Measurements from ENCODE around the gene ADIPOR2.
"Not testable (repeated sequence)": the region's sequence is repeated elsewhere in the genome, so short reads cannot be mapped to it uniquely, and the experiment has no call there.

The ADIPOR2 gene

GRCh38 chr12:1666215-1666614 is 24.7 kb upstream of the ADIPOR2 start:
- DNase-seq: no peak

DNA sequence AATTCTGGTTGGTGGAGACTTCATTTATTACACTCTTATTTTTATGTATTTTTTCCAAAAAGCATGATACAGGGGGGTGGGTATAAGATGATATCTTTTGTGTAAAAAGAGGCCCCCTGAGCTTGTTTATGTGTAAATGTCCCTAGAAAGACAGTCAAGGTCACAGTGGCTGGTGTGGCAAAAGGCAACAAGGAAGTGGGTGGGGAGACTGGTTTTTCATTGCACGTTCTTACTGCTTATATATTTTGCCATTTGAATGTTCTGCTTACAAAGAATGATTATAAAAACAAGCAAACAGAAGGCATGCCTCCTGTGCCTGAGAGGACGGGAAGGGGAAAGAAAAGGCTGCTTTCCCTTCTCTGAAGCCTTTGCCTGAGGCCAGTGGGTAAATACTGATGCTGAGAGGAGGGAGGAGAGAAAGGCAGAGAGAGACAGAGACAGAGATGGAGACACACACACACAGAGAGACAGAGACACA is 24.1 kb upstream of the ADIPOR2 start:
- DNase-seq: no peak

GRCh38 chr12:1668833-1669543 is 21.9 kb upstream of the ADIPOR2 start:
- no peak for DNase-seq

DNA sequence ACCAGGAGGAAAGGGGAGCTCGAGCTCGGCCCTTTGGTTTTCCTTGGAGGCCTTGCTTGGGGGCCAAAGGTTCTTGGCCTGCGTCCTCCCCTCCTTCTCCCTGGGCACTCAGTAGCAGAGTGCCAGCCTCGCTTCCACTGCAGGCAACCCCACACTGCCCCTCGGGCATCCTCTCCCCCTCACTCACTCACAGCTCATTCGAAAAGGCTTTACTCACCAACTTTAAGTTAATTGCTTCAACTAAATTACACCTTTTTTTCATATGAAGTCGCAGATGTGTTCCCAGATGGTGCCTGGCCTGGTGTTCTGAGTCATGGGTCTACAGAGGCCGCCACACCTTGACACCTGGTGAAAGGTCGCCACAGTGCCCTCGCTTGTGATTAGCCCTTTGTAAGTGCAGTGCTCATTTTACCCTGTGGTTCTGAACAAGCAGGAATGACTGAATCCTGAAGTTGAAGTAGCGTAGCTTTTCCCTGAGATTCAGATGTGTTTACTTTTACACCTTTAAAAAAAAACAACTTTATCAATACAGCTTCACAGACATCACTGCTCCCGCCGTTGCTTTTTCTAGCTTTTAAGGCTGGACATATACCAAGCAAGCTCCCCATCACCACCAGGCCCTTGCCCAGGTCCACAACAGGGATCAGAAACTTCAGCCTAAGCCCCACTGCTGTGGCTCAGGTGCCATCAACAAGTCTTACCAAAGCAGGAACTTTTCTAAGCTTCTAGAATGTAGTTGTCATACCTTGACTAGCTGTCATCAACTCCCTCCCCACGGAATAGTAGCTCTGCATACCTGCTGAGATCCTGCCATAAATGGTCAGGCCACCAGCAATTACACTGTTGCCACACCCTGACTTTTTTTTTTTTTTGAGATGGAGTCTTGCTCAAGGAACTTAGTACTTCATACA is 20.3 kb upstream of the ADIPOR2 start:
- no peak for DNase-seq

- no peak for DNase-seq
Observed at GRCh38 chr12:1676043-1676442, 14.8 kb upstream of the ADIPOR2 start.

DNA sequence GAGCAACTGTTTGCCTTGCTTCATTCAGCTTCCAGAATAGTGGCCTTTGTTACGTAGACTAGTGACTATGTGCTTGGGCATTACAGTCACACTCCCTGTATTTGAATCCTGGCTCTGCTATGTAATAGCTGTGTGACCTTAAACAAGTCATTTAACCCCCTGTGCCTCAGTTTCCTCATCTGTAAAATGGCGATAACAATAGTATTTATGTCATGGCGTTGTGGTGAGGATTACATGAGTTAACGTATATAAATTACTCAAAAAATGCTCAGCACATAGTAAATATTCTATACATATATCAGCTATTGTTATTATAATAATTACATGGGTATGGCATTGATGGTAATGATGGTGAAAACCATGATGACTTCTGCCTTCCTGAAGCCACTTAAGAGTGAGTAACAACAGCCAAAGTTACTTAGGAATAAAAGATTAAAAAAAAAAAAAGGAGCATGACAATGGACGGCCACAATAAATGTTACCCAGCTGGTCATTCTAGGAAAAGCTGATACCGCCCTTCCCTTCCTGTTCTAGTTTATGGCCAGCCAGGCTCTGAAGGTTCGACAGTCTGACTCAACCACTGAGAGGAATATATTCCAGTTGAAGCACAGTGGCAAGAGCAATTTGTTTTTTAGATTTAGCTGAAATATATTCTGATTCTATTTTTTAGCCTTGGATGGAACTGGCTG is 9.9 kb upstream of the ADIPOR2 start:
- no peak for DNase-seq

DNA sequence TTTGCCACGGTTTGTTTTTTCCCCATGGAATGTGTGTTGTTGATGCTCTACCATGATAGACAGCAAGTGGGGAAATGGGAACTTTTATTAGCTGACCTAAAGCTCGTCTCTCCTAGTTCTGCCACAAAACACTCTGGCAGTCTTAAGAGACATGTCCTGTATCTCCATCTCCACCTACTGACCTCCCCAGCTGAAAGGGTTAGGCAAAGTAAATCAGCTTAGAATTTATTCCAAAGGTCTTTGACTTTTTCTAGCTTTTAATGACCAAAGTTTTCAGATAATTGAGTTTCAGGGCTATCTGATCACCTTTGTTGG is 9.4 kb upstream of the ADIPOR2 start:
- no peak for DNase-seq

GRCh38 chr12:1688086-1688710 is 2.7 kb upstream of the ADIPOR2 start:
- DNase-seq: no peak

DNA sequence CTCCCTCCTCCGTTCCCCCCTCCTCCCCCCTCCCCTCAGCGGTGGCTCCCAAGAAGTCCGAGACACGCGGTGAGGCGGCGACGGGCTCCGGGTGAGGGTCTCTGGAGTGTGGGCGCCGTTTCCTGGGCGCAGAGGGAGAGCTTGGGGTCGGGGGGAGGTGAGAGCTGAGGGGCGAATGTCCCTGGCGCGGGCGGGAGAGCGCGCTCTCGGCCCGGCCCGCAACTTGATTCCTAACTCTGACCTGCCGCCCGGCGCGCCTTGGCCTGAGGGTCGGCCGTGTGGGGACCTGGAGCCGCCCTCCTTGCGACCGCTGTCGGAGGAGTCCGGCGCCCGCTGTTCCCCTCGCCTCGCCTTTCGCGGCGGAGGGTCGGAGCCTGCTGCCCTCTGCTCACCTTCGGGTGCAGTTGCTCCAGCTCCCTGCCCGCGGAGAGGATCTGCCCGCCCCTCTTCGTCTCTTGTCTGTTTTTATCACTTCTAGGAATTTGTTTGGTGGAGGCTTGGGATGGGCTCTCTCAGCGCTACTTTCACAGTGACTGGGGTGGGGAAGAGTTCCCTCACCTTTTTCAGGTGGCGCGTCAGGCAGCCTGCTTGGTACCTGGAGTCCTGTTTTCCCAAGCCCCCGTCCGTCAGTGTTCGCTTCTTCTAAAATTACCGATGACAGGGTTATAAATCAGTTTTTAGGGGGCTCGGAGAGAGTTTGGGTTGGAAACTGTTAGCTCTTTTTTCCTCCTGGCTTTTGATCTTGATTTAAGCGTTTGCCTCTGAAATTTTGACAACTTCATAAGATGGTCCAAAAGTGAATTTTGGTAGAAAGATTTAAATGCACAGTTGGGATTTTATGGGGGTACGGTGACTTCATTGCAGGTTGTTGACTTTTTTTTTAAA is 495 bp downstream of the ADIPOR2 start:
- no peak for DNase-seq

GRCh38 chr12:1692226-1692625 is 1.4 kb downstream of the ADIPOR2 start:
- no peak for DNase-seq

DNA sequence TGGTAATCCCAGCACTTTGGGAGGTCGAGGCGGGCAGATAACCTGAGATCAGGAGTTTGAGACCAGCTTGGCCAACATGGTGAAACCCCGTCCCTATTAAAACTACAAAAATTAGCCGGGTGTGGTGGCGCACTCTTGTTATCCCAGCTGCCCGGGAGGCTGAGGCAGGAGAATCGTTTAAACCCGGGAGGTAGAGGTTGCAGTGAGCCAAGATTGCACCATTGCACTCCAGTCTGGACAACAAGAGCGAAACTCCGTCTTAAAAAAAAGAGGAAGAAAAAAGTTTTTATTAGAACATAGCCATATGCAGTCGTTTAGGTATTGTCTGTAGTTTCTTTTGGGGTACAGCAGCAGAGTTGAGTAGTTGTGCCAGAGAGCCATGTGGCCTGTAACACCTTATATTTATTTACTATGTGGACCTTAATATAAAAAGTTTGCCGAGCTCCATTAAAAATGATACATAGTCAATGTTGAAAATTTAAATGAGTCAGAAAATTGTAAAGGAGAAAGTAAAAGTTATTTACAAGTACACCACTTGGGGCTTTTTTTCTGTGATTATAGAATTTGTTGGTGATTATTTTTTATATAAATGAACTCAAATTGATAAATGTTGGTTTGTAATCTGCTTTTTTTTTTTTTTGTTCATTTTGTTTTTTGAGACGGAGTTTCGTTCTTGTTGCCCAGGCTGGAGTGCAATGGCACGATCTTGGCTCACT is 2.2 kb downstream of the ADIPOR2 start:
- DNase-seq: peak; percentile 80

- not testable (repeated sequence) for DNase-seq
Observed at GRCh38 chr12:1695097-1695496, 4.2 kb downstream of the ADIPOR2 start.

DNA sequence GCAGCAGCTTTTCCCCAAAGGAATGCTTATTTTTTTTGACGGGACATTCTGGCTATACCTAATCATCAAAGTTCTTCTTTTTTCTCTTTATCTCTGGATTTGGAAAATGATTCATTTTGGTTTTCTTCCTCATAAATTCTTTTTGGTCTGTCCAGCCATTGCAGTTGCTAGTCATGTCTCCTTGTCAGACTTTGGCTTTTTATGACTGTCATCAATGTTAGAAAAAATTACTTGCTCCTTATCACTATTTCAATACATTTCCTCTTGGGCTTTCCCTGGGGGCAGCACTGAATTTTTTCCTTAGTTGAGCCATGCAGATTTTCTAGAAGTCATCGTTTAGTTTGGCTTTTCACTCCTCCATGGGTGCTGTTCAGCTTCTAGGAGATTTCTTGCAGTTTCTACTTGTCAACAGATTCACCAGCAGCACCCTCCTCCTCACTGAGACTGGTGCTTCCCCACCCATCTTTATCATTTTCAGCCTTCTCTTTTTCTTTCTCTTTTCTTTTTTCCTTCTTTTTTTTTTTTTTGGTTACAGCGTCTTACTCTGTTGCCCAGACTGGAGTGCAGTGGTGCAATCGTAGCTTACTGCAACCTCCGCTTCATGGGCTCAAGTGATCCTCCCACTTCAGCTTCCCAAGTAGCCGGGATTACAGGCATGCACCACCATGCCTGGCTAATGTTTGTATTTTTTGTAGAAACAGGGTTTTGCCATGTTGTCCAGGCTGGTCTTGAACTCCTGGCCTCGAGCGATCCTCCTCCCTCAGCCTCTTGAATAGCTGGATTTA is 5.2 kb downstream of the ADIPOR2 start:
- DNase-seq: no peak

DNA sequence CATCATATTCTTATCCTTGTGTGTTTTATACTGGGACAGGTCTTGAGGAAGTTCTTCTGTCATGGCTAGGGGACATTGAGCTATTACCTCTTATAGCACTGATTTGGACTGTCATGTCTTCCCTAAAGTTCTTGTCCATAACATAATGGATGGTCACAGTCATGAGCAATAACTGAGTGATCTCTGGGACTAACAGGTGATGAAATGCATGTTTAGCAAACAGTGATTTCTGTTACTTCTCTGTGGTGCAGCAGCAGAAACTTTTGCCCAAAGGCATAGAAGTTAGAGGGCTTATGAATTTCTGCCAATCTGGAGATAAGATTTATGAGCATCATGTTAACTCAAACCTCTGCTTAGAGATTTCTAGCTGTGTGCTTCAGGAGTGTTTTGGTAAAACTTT is 5.9 kb downstream of the ADIPOR2 start:
- no peak for DNase-seq

- no peak for DNase-seq
Observed at GRCh38 chr12:1697271-1697670, 6.4 kb downstream of the ADIPOR2 start.

- DNase-seq: no peak
Observed at GRCh38 chr12:1698720-1699119, 7.8 kb downstream of the ADIPOR2 start.

- DNase-seq: no peak
Observed at GRCh38 chr12:1702713-1703112, 11.8 kb downstream of the ADIPOR2 start.

DNA sequence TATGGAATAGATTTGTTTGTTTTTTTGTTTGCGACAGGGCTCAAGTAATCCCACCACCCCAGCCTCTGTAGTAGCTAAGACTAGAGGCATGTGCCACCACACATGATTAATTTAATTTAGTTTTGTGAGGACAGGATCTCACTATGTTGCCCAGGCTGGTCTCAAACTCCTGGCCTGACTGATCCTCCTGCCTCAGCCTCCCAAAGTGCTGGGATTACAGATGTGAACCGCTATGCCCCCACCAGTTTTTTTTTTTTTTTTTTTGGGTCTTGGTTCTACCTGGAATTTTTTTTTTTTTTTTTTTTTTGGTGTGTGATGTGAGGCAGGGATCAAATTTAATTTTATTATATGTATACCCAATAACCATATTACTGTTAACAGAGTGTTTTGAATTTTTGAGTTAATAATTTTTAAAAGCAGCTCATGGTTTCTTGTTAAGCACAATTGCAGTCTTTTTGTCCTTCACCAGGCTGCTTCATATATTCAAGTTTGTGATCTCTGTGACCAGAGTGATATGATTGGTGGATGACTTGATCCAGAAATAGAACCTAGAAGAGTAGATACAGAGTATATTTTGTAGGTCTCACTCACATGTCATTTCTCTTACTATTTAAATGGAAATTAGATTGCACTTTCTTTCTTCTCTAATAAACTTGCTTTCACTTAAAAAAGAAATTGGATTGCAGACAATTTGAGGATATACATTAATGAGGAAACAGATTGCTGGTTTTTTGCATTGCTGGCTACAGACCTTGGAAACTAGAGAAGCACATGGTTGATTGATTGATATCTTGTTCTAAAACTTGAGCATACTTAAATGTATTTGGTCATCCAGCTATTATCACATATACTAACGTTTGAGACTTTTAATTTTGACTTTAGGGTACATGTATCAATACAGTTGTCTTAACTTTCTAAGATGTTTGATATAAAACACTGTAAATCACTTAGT is 13.2 kb downstream of the ADIPOR2 start:
- no peak for DNase-seq

Measured in SIG-M5 (cell line).